Measurements from ENCODE around the gene YIF1B. TPM values are rescaled to one million over a fixed set of nuclear protein-coding genes. Genes with fewer than 3 reads are reported as not detected.

Gene YIF1B
- total and polyA plus RNA-seq, 9 of the 15 experiments (the other 6 are each of a cell fraction or from before 2014, with no cell fraction given), result 8.5 to 586 (median 323) TPM

DNA sequence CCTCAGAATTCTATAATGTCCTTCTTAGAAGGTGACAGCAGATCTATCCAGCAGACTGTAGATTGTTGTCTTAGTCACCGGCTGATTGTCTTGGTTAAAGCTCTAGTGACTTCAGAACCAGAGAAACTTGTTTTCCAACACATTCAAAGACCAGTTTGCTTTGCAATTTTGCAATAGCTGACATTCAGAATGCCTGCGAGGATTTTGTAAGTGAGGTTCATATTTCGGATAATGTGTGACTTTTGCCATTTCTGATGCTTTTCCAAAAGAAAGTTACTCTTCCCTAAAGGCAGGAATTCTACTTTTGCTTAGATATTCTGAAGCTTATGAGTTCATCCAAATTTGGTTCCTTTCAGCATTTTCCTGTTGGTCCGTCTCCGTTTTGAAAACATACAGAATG lies 38.2 kb downstream of the YIF1B start:
- CTCF ChIA-PET (ENCODE audit: low intra/inter-chr PET ratio), result no interaction called here
- no peak overlapping the region for H3K27ac ChIP-seq (ENCODE audit: extremely low read depth, low read depth, low read length)
- no peaks in the 10 kb centered on the region for H3K9me1 ChIP-seq (ENCODE audit: control insufficient read depth, insufficient read depth, low read length)
- no peak for DNase-seq (ENCODE audit: extremely low read depth in 1 of 4, low spot score in 3 of 4)
- BruUV-seq (replicated peaks), result no TSS peak
- H3K4me3 ChIP-seq, result no peak overlapping the region
- H3K4me2 ChIP-seq (ENCODE audit: insufficient read depth, low read length), result no peak overlapping the region
- peaks cover 9 to 12% of the 10 kb centered on the region in 2 experiments; a peak in 4 of 5 replicates for H3K4me1 ChIP-seq (replicated peaks in 1 of 2; ENCODE audit: control insufficient read depth in 2 of 2, insufficient read depth in 2 of 2, low read length in 2 of 2)
- no peak for ATAC-seq
- H3K79me2 ChIP-seq (ENCODE audit: control insufficient read depth, insufficient read depth, low read length), result no peaks in the 10 kb centered on the region
- peak overlapping the region; percentile 51 for H2AFZ ChIP-seq (ENCODE audit: low read depth, low read length)
- in situ Hi-C loops (cut with MboI) (no loop called here), intact Hi-C loops (cut with micrococcal nuclease) (no loop called here)
- 65% methylated on average over 5 of the region's 5 CpGs for WGBS (ENCODE audit: insufficient coverage, low coverage, missing lambda C conversion rate)
- H3K36me3 ChIP-seq (ENCODE audit: control insufficient read depth, insufficient read depth, low read length), result no peaks in the 10 kb centered on the region
- FAIRE-seq, result no peak
- no peaks in the 10 kb centered on the region for H3K27me3 ChIP-seq (ENCODE audit: control insufficient read depth in 2 of 2, insufficient read depth in 2 of 2, low read length in 2 of 2)
- POLR2A ChIA-PET, result interaction anchor here (0.7 to 1.4 kb wide), 3 partner anchors 10 to 14 kb away, joined by 3 to 5 read pairs (median 3); no protein-coding TSS in a partner anchor
- no peaks in the 10 kb centered on the region for H4K20me1 ChIP-seq (replicated peaks; ENCODE audit: control insufficient read depth, insufficient read depth, low read length)
- H3K9me3 ChIP-seq (replicated peaks; ENCODE audit: control insufficient read depth, insufficient read depth, low read depth, low read length), result no peaks in the 10 kb centered on the region
- no peak overlapping the region for H3K9ac ChIP-seq (ENCODE audit: insufficient read depth in 1 of 2, low read depth in 2 of 2, low read length in 2 of 2)
- TF ChIP-seq, protein P1, sequence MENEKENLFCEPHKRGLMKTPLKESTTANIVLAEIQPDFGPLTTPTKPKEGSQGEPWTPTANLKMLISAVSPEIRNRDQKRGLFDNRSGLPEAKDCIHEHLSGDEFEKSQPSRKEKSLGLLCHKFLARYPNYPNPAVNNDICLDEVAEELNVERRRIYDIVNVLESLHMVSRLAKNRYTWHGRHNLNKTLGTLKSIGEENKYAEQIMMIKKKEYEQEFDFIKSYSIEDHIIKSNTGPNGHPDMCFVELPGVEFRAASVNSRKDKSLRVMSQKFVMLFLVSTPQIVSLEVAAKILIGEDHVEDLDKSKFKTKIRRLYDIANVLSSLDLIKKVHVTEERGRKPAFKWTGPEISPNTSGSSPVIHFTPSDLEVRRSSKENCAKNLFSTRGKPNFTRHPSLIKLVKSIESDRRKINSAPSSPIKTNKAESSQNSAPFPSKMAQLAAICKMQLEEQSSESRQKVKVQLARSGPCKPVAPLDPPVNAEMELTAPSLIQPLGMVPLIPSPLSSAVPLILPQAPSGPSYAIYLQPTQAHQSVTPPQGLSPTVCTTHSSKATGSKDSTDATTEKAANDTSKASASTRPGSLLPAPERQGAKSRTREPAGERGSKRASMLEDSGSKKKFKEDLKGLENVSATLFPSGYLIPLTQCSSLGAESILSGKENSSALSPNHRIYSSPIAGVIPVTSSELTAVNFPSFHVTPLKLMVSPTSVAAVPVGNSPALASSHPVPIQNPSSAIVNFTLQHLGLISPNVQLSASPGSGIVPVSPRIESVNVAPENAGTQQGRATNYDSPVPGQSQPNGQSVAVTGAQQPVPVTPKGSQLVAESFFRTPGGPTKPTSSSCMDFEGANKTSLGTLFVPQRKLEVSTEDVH (IDR thresholded peaks at IDR 0.05; ENCODE audit: low read depth, partially characterized antibody), result no peak
- TF ChIP-seq ZFX (CRISPR knock-in tag; IDR thresholded peaks at IDR 0.05), result no peak
- no peak for TF ChIP-seq ARID2 (IDR thresholded peaks at IDR 0.05)
- TF ChIP-seq ZNF3 (CRISPR knock-in tag; IDR thresholded peaks at IDR 0.05), result no peak
- TF ChIP-seq BCOR (IDR thresholded peaks at IDR 0.05), result no peak
- no peak for TF ChIP-seq ZNF324 (CRISPR knock-in tag; IDR thresholded peaks at IDR 0.05)
- TF ChIP-seq, protein P2, sequence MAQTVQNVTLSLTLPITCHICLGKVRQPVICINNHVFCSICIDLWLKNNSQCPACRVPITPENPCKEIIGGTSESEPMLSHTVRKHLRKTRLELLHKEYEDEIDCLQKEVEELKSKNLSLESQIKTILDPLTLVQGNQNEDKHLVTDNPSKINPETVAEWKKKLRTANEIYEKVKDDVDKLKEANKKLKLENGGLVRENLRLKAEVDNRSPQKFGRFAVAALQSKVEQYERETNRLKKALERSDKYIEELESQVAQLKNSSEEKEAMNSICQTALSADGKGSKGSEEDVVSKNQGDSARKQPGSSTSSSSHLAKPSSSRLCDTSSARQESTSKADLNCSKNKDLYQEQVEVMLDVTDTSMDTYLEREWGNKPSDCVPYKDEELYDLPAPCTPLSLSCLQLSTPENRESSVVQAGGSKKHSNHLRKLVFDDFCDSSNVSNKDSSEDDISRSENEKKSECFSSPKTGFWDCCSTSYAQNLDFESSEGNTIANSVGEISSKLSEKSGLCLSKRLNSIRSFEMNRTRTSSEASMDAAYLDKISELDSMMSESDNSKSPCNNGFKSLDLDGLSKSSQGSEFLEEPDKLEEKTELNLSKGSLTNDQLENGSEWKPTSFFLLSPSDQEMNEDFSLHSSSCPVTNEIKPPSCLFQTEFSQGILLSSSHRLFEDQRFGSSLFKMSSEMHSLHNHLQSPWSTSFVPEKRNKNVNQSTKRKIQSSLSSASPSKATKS (CRISPR knock-in tag; IDR thresholded peaks at IDR 0.05), result no peak
- no peak for TF ChIP-seq ZNF347 (CRISPR knock-in tag; IDR thresholded peaks at IDR 0.05; ENCODE audit: low read depth)
- TF ChIP-seq, protein P3, sequence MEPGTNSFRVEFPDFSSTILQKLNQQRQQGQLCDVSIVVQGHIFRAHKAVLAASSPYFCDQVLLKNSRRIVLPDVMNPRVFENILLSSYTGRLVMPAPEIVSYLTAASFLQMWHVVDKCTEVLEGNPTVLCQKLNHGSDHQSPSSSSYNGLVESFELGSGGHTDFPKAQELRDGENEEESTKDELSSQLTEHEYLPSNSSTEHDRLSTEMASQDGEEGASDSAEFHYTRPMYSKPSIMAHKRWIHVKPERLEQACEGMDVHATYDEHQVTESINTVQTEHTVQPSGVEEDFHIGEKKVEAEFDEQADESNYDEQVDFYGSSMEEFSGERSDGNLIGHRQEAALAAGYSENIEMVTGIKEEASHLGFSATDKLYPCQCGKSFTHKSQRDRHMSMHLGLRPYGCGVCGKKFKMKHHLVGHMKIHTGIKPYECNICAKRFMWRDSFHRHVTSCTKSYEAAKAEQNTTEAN (CRISPR knock-in tag; IDR thresholded peaks at IDR 0.05), result no peak
- TF ChIP-seq NCOA4 (IDR thresholded peaks at IDR 0.05; ENCODE audit: partially characterized antibody), result no peak
- TF ChIP-seq, protein P4, sequence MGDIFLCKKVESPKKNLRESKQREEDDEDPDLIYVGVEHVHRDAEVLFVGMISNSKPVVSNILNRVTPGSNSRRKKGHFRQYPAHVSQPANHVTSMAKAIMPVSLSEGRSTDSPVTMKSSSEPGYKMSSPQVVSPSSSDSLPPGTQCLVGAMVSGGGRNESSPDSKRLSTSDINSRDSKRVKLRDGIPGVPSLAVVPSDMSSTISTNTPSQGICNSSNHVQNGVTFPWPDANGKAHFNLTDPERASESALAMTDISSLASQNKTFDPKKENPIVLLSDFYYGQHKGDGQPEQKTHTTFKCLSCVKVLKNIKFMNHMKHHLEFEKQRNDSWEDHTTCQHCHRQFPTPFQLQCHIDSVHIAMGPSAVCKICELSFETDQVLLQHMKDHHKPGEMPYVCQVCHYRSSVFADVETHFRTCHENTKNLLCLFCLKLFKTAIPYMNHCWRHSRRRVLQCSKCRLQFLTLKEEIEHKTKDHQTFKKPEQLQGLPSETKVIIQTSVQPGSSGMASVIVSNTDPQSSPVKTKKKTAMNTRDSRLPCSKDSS (IDR thresholded peaks at IDR 0.05; ENCODE audit: low read depth, partially characterized antibody), result no peak
- no peak for TF ChIP-seq CAMTA2 (CRISPR knock-in tag; conservative IDR thresholded peaks at IDR 0.05)
- no peak for TF ChIP-seq C11orf30 (IDR thresholded peaks at IDR 0.05; ENCODE audit: low read depth)
- TF ChIP-seq BACH1 (tag; IDR thresholded peaks at IDR 0.05), result no peak
- no peak for TF ChIP-seq NR3C1 (CRISPR knock-in tag; IDR thresholded peaks at IDR 0.05)

All from K562 (cell line).